ENCODE measurements around the gene MTREX. TPM values are rescaled to one million over a fixed set of nuclear protein-coding genes. Genes with fewer than 3 reads are reported as not detected.

Gene MTREX
- total and polyA plus RNA-seq, 10 of the 15 experiments (the other 5 are each of a cell fraction or from before 2014, with no cell fraction given) = 20.1 to 102 (median 49.0) TPM

DNA sequence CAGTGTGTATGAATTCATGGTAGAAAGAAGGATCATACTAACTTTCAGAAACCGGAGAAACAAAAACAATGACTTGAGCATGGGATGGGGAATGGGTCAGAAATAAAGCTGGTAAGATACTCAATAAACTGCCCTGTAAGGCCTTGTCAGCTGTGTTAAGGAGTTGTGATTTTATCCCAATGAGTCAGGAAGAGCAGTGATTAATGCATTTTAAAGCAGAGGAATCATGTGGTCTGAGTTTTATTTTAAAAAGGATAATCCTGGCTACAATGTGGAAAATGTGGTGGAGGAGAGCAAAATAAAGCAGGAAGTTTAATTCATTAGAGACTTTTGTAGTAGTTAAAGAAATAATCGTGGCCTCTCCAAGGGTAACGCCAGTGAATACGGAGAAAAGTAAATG, 29.0 kb upstream of the MTREX start:
- TF ChIP-seq YY1 (IDR thresholded peaks at IDR 0.05; ENCODE audit: low read depth, low read length) (no peak), JUND (IDR thresholded peaks at IDR 0.05; ENCODE audit: low read depth, low read length) (no peak), ZBED1 (IDR thresholded peaks at IDR 0.05; ENCODE audit: borderline replicate concordance) (no peak), CHD4 (IDR thresholded peaks at IDR 0.05) (no peak), TBL1XR1 (IDR thresholded peaks at IDR 0.05; ENCODE audit: low read depth, low read length) (no peak), MYC (IDR thresholded peaks at IDR 0.05; ENCODE audit: insufficient read depth, insufficient read length, insufficient replicate concordance, low read length, severe bottlenecking) (no peak), WRNIP1 (IDR thresholded peaks at IDR 0.05; ENCODE audit: borderline replicate concordance, low read depth, low read length) (no peak), HDAC6 (IDR thresholded peaks at IDR 0.05; ENCODE audit: unreplicated experiment) (no peak), IRF3 (IDR thresholded peaks at IDR 0.05) (no peak), TARDBP (IDR thresholded peaks at IDR 0.05; ENCODE audit: borderline replicate concordance) (no peak), IRF5 (IDR thresholded peaks at IDR 0.05; ENCODE audit: borderline replicate concordance) (no peak), ESRRA (IDR thresholded peaks at IDR 0.05; ENCODE audit: low read length) (no peak)
- TF ChIP-seq, protein P1, sequence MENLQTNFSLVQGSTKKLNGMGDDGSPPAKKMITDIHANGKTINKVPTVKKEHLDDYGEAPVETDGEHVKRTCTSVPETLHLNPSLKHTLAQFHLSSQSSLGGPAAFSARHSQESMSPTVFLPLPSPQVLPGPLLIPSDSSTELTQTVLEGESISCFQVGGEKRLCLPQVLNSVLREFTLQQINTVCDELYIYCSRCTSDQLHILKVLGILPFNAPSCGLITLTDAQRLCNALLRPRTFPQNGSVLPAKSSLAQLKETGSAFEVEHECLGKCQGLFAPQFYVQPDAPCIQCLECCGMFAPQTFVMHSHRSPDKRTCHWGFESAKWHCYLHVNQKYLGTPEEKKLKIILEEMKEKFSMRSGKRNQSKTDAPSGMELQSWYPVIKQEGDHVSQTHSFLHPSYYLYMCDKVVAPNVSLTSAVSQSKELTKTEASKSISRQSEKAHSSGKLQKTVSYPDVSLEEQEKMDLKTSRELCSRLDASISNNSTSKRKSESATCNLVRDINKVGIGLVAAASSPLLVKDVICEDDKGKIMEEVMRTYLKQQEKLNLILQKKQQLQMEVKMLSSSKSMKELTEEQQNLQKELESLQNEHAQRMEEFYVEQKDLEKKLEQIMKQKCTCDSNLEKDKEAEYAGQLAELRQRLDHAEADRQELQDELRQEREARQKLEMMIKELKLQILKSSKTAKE (IDR thresholded peaks at IDR 0.05; ENCODE audit: low read depth, poor library complexity, severe bottlenecking) = no peak
- Histone ChIP-seq H3K79me2 (ENCODE audit: control insufficient read depth, insufficient read depth, low read length) (no peaks in the 10 kb centered on the region), H3K4me1 (ENCODE audit: control insufficient read depth, insufficient read depth, low read length) (no peaks in the 10 kb centered on the region), H3K36me3 (ENCODE audit: control insufficient read depth in 2 of 2, insufficient read depth in 2 of 2, low read length in 1 of 2) (peaks cover 4 to 11% of the 10 kb centered on the region in 2 experiments), H3K9me3 (replicated peaks; ENCODE audit: control insufficient read depth, insufficient read depth, low read length) (no peaks in the 10 kb centered on the region), H3K27ac (ENCODE audit: control insufficient read depth, insufficient read depth) (no peak overlapping the region), H3K9ac (ENCODE audit: control insufficient read depth, insufficient read depth, low read length) (no peak overlapping the region), H3K27me3 (replicated peaks in 1 of 2; ENCODE audit: control insufficient read depth in 2 of 2, insufficient read depth in 2 of 2, low read length in 1 of 2) (no peaks in the 10 kb centered on the region), H4K20me1 (ENCODE audit: control insufficient read depth, insufficient read depth) (no peaks in the 10 kb centered on the region), H2AFZ (ENCODE audit: control insufficient read depth, low read depth, low read length) (no peak overlapping the region), H3K4me2 (ENCODE audit: control insufficient read depth, insufficient read depth) (no peak overlapping the region), H3K4me3 (no peak overlapping the region)
- in situ Hi-C loops (cut with MboI) (no loop called here), intact Hi-C loops (cut with micrococcal nuclease; ENCODE audit: unreplicated experiment) (no loop called here)
- ATAC-seq (no peak), DNase-seq (ENCODE audit: low read depth, low spot score) (no peak), FAIRE-seq (no peak)
- RAD21 ChIA-PET (ENCODE audit: unreplicated experiment) = no interaction called here
- CTCF ChIA-PET = no interaction called here
- 100% methylated on average over 4 of the region's 4 CpGs for WGBS (ENCODE audit: insufficient coverage, insufficient replicate concordance, low lambda C conversion rate, missing lambda C conversion rate)
- SMC1A ChIA-PET (ENCODE audit: uncharacterized antibody, unreplicated experiment) = no interaction called here
- BruUV-seq (replicated peaks) = no TSS peak
- POLR2A ChIA-PET = no interaction called here
